Ecto neural progenitor cell (in vitro differentiated cells): ENCODE data around the gene TPMT.

Experiments used
- DNase-seq: peaks from one replicate; pipeline ENCODE4 v3.0.0-alpha.2; 2018; ENCODE audit warnings: low spot score

TPMT gene

DNA sequence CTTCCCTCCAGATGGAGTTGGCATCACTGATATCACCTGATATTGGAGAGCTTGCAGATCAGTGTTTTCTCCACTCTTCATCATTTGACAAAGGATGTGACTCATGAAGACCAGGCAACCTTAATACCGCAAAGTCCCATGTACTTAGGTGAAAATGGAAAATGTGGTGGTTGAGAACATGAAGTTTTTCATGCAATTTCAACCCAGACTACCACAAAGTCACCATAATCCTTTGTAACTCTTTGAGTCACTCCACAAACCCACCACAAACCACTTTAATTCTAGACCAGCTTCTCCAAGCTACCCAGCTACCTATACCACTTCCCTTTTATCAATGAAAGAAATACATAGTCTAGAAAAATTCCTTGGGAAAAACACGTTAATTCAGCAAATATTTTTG, 39.5 kb downstream of the TPMT start:
- DNase-seq = no peak

GRCh38 chr6:18110162-18110561, 44.7 kb downstream of the TPMT start:
- DNase-seq = no peak

GRCh38 chr6:18107061-18107460, 47.8 kb downstream of the TPMT start:
- DNase-seq = no peak

GRCh38 chr6:18102783-18103509, 51.9 kb downstream of the TPMT start:
- no peak for DNase-seq

DNA sequence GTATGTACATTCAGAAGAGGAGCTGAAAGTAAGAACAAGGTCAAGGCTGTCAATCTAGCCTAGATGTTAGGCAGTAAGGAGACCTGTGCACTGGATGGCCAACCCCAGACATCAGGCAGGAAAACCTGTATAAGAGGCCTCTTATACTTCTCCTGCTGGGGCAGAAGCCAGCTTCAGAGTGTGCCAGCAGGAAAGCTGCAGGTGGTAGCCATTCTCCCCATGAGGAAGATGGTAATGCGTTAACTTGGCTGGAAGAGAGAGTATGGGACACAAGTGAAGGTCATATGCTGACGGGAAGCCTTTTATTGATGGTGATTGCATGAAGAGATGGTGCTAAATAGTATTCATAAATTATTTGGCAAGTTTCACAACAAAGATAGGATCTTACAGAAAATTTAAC, 53.0 kb downstream of the TPMT start:
- no peak for DNase-seq

DNA sequence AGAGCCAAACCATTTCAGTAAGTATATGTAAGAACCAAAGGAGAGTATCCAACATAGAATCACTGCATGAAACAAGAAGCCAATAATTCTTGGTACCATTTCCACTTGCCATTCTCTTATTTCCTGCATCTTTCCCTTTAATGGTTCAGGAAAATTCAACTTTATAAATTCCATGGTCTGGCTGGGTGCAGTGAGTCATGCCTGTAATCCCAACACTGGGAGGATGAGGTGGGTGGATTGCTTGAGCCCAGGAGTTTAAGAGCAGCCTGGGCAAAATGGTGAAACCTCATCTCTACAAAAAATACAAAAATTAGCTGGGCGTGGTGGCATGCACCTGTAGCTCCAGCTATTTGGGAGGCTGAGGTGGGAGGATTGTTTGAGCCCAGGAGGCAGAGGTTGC, 53.6 kb downstream of the TPMT start:
- no peak for DNase-seq

DNA sequence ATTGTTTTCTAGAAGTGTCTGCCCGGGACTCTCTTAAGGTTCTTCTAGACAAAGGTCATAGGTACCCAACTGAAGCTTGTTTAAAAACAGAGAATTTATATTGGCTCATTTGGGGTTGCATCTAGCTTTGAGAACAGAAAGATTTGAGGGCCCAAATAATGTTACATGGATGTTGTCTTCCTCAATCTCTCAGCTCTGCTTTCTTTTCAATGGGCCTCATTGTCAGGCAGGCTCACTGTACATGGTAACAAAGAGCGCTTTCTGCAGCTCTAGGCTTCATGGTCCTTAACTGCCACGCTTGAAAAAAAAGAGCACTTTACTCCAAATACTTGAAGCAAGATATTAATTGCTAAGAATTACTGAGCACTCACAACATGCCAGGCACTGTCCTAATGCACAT, 54.6 kb downstream of the TPMT start:
- DNase-seq = no peak

DNA sequence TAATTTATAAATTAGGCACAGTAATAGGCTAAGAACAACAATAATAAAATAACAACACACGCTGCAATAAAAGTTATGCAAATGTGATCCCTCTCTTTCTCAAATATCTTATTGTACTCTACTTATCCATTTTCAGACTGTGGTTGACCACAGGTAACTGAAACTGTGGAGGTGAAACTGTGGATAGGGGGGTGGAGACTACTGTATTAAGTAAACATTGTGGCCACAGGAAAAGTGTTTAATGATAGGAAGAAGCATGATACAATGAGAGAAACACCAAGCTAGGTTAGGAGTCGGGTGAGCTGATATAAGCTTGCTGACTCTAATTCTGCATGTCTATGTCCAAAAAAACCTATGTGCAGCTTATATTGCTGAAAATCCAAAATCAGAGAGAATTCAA, 55.4 kb downstream of the TPMT start:
- no peak for DNase-seq

DNA sequence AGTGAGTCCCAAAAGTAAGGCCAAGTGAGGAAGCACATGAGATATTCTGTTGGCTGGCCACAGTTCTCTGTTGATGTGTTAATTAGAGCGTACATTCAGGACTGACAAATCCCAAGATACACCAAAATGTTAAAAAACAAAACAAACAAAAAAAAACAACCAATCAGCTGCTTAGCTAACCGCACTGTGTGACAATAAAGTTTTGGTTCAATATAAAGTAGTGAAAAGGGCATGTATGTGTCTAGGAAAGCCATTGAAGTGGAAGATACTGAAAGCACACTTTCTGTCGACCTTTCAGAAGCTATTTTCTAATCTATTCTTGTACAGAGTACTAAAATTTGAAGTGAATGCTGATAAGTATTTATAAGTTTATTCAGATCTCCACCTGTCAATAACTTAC, 58.5 kb downstream of the TPMT start:
- DNase-seq = no peak

GRCh38 chr6:18091382-18091781, 63.5 kb downstream of the TPMT start:
- DNase-seq = no peak

DNA sequence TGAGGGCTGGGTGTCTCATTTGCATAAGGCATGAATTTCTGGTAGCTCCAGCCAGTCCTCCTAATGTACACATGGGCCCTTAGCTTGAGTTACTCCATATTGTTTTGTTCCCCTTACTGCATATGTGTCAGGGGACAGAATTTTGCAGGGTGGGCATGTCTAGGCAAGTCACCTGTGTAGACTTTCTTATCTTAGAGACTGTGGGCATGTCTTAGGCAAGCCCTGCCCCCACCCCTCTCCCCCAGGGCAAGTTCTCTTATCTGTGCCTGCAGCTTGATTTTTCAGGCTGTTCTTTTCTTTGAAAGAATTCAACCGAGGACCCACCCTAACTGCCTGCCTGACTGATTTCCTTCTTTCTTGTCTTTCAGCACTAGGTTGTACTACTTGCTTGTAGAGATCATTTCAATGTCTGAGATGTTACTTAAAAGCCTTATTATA, 64.5 kb downstream of the TPMT start:
- DNase-seq = no peak

GRCh38 chr6:18088419-18089296, 66.2 kb downstream of the TPMT start:
- DNase-seq = no peak

DNA sequence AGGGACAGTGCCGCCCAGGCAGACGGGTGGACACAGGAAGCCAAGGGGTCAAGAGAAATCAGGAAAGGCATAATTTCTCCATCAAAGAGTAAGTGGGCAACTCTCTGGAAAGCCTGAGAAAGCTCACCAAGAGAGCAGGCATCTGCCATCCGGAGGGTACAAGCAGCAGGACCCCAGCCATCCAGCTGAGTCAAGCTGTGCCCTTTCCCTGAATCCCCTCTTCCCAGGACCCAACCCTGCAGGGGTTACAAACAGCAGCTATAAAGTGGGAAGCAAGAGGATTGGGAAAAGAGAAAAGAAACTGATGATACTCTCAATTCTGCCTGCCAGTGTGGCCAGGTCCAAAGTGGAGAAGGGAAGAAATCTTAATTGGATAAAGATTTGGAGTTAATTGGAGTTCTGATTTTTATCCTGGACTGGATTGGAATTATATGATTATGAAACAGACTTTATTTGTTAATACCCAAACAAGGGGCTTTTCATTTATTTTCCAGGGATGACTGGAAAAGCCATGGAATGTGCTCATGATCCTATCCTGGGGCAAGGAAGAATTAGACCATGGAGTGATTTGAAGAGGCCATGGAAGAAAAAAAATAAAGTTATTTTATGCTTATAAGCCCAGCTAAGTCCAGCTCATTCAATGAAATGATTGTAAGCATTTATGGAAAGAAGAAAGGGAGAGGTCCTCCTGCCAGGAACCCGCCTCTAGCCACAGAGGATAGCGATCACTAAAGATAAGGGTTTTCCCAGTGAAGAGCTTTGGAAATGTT, 67.3 kb downstream of the TPMT start:
- no peak for DNase-seq

- DNase-seq = no peak
Observed at GRCh38 chr6:18081025-18081668, 73.7 kb downstream of the TPMT start.

DNA sequence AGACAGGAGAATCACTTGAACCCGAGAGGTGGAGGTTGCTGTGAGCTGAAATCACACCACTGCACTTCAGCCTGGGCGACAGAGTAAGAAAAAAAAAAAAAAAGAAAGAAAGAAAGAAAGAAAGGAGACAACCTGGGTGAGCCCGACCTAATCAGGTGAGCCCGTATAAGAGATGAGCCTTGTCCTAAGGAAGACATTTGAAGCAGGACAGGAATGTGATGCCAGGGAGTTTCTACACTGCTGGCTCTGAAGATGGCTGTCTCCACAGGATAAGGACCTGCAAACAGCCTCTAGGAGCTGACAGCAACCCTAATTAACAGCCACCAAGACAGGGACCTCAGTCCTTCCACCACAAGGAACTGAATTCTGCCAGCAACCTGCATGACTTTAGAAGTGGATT, 74.3 kb downstream of the TPMT start:
- no peak for DNase-seq

DNA sequence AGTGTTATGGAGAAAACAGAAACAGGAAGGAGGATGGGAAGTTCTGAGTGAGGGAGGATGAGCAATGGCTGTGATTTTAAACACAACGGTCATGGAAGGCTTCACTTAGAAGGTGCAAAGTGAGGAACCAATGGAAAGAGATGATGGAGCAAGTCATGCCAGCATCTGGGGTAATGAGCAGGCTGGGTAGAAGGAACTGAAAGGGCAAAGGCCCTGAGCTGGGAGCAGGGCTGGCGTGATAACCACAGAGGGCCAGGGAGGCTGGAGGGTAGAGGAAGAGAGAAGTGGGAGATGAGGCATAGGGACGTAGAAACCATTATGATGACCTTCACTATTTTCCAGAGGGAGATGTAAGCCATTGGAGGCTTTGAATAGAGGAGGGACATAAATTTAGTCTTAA, 76.0 kb downstream of the TPMT start:
- no peak for DNase-seq
